Sigmoid colon (tissue), 7 donors: ENCODE results near the gene NFIB. TPM values are rescaled to one million over a fixed set of nuclear protein-coding genes. Genes with fewer than 3 reads are reported as not detected.

Source experiments
- DNase-seq: peaks from one replicate; pipeline ENCODE4 v3.0.0-alpha.2; 2019
- H3K27ac ChIP-seq, 4 donors: fragments of 200-600 bp; sonication (generic); one replicate each; pipeline ENCODE4 v1.5.1; 2016 to 2019; ENCODE audit warnings: mild to moderate bottlenecking in 1 of 4
- H3K27me3 ChIP-seq, 3 donors: fragments of 200-600 bp; sonication (generic); one replicate each; pipeline ENCODE4 v1.5.1; 2019; ENCODE audit warnings: mild to moderate bottlenecking in 1 of 3
- H3K36me3 ChIP-seq, 4 donors: fragments of 200-600 bp; sonication (generic); one replicate each; pipeline ENCODE4 v1.5.1; 2016 to 2019
- H3K4me1 ChIP-seq, 4 donors: fragments of 200-600 bp; sonication (generic); one replicate each; pipeline ENCODE4 v1.5.1; 2017 to 2019
- H3K4me3 ChIP-seq, 4 donors: fragments of 200-600 bp; sonication (generic); one replicate each; pipeline ENCODE4 v1.5.1; 2017 to 2019; ENCODE audit warnings: mild to moderate bottlenecking in 2 of 4, moderate library complexity in 1 of 4
- H3K9me3 ChIP-seq, 4 donors: fragments of 200-600 bp in 3 of 4; sonication (generic) in 3 of 4; one replicate each; pipeline versions ENCODE4 v1.5.1 to v1.6.1; 2013 to 2019
- CTCF ChIP-seq, 4 experiments: fragments of 450-650 bp in 3 of 4; fragments of 200-600 bp in 1 of 4; IDR thresholded peaks; one replicate each; pipeline ENCODE4 v1.5.1; 2016 to 2019; ENCODE audit warnings: antibody characterized with exemption in 4 of 4, mild to moderate bottlenecking in 3 of 4, moderate library complexity in 2 of 4
- EP300 ChIP-seq, 4 donors: sonication (generic); formaldehyde crosslinking; IDR thresholded peaks; one replicate each; pipeline ENCODE4 v1.6.1; 2017; ENCODE audit warnings: antibody characterized with exemption in 4 of 4
- POLR2A ChIP-seq, 2 donors: fragments of 450-650 bp; IDR thresholded peaks; one replicate each; pipeline ENCODE4 v1.6.1; 2016; ENCODE audit warnings: antibody characterized with exemption in 2 of 2, mild to moderate bottlenecking in 2 of 2, moderate library complexity in 2 of 2
- POLR2AphosphoS5 ChIP-seq, 4 donors: sonication (generic); formaldehyde crosslinking; IDR thresholded peaks; one replicate each; pipeline ENCODE4 v1.6.1; 2017; ENCODE audit warnings: antibody characterized with exemption in 4 of 4
- WGBS, 2 donors: extraction: QIAGEN DNeasy Blood & Tissue Kit; methylation state at CpG; one replicate each; pipeline ENCODE4 v1.1.7; 2013; 5-methylcytosine and 5-hydroxymethylcytosine counted together
- intact Hi-C: fragments of 100-400 bp; cut with DNase I; formaldehyde crosslinking; loops from one replicate; pipeline ENCODE4 v1.15.1; 2023
- polyA plus RNA-seq, 3 donors: library from polyadenylated mRNA; stranded (reverse); fragments of 200-250 nt; gene quantifications; one replicate each; pipeline ENCODE4 v1.2.3, GENCODE V29; 2013
- total RNA-seq, 4 donors: library from RNA; depleted of rRNA; stranded (reverse); fragments of >200 nt; gene quantifications; one replicate each; pipeline ENCODE4 v1.1.0, GENCODE V29; 2016
- donor health status: healthy with polysubstance abuse.
- donor health status: Bipolar disorder and iron deficiency.
- donor health status: healthy.

NFIB gene
- total and polyA plus RNA-seq, 7 donors: 3.7 to 129 (median 45.3) TPM

GRCh38 chr9:14056316-14056861 is 257.6 kb downstream of the NFIB start:
- WGBS, 2 donors: 69 to 70% methylated on average over 3 of the region's 3 CpGs
- Histone ChIP-seq H3K27me3 (no peaks in the 10 kb centered on the region), H3K4me1 (no peaks in the 10 kb centered on the region), H3K4me3 (no peak overlapping the region), H3K27ac (no peak overlapping the region), H3K36me3 (no peaks in the 10 kb centered on the region), H3K9me3 (no peaks in the 10 kb centered on the region)
- intact Hi-C loops: no loop called here
- DNase-seq: no peak
- no peak for TF ChIP-seq POLR2AphosphoS5 (IDR thresholded peaks at IDR 0.05)
- no peak for TF ChIP-seq CTCF (IDR thresholded peaks at IDR 0.05)
- TF ChIP-seq POLR2A (IDR thresholded peaks at IDR 0.05): no peak
- TF ChIP-seq EP300 (IDR thresholded peaks at IDR 0.05): no peak

- 95% methylated on average over 2 of the region's 2 CpGs for WGBS, 2 donors
These were observed 259.8 kb downstream of the NFIB start for GRCh38 chr9:14054096-14054495.

GRCh38 chr9:14052359-14052758 is 261.6 kb downstream of the NFIB start:
- WGBS, 2 donors: 91% methylated on average over 2 of the region's 2 CpGs

More at GRCh38 chr9:14054096-14054495, 259.8 kb downstream of the NFIB start:
- Histone ChIP-seq H3K9me3 (no peaks in the 10 kb centered on the region), H3K27me3 (no peaks in the 10 kb centered on the region), H3K27ac (no peak overlapping the region), H3K36me3 (no peaks in the 10 kb centered on the region), H3K4me3 (no peak overlapping the region), H3K4me1 (no peaks in the 10 kb centered on the region)
- TF ChIP-seq POLR2AphosphoS5 (IDR thresholded peaks at IDR 0.05) (no peak), CTCF (IDR thresholded peaks at IDR 0.05) (no peak), POLR2A (IDR thresholded peaks at IDR 0.05) (no peak), EP300 (IDR thresholded peaks at IDR 0.05) (no peak)
- intact Hi-C loops: no loop called here
- DNase-seq: no peak

GRCh38 chr9:14051419-14051818 is 262.5 kb downstream of the NFIB start:
- no peaks in the 10 kb centered on the region for H3K4me1 ChIP-seq
- no peak for TF ChIP-seq EP300 (IDR thresholded peaks at IDR 0.05)
- TF ChIP-seq POLR2A (IDR thresholded peaks at IDR 0.05): no peak
- TF ChIP-seq POLR2AphosphoS5 (IDR thresholded peaks at IDR 0.05): no peak
- TF ChIP-seq CTCF (IDR thresholded peaks at IDR 0.05): no peak
- no peaks in the 10 kb centered on the region for H3K9me3 ChIP-seq
- H3K36me3 ChIP-seq: no peaks in the 10 kb centered on the region
- intact Hi-C loops: no loop called here
- no peak overlapping the region for H3K27ac ChIP-seq
- no peak overlapping the region for H3K4me3 ChIP-seq
- no peaks in the 10 kb centered on the region for H3K27me3 ChIP-seq
- no peak for DNase-seq

More at GRCh38 chr9:14052359-14052758, 261.6 kb downstream of the NFIB start:
- no peaks in the 10 kb centered on the region for H3K36me3 ChIP-seq
- no peaks in the 10 kb centered on the region for H3K27me3 ChIP-seq
- intact Hi-C loops: no loop called here
- no peak for DNase-seq
- no peak overlapping the region for H3K4me3 ChIP-seq
- TF ChIP-seq POLR2AphosphoS5 (IDR thresholded peaks at IDR 0.05) (no peak), POLR2A (IDR thresholded peaks at IDR 0.05) (no peak), CTCF (IDR thresholded peaks at IDR 0.05) (no peak), EP300 (IDR thresholded peaks at IDR 0.05) (no peak)
- no peaks in the 10 kb centered on the region for H3K9me3 ChIP-seq
- no peaks in the 10 kb centered on the region for H3K4me1 ChIP-seq
- H3K27ac ChIP-seq: no peak overlapping the region

- Histone ChIP-seq H3K27me3 (no peaks in the 10 kb centered on the region), H3K36me3 (no peaks in the 10 kb centered on the region), H3K9me3 (no peaks in the 10 kb centered on the region), H3K27ac (no peak overlapping the region), H3K4me3 (no peak overlapping the region), H3K4me1 (no peaks in the 10 kb centered on the region)
- WGBS, 2 donors: 86 to 89% methylated on average over 1 of the region's 1 CpG
- TF ChIP-seq EP300 (IDR thresholded peaks at IDR 0.05): no peak
- TF ChIP-seq POLR2AphosphoS5 (IDR thresholded peaks at IDR 0.05): no peak
- TF ChIP-seq CTCF (IDR thresholded peaks at IDR 0.05): no peak
- TF ChIP-seq POLR2A (IDR thresholded peaks at IDR 0.05): no peak
- intact Hi-C loops: no loop called here
- DNase-seq: no peak
These were observed 270.5 kb downstream of the NFIB start for GRCh38 chr9:14043483-14043882.
